Effector CD4-positive, alpha-beta T cell (primary cell): ENCODE data around the gene TSSK1B. TPM values are rescaled to one million over a fixed set of nuclear protein-coding genes. Genes with fewer than 3 reads are reported as not detected.
"Not testable (repeated sequence)": the region's sequence is repeated elsewhere in the genome, so short reads cannot be mapped to it uniquely, and the experiment has no call there.

Experiments used
- DNase-seq: peaks from one replicate; pipeline ENCODE4 v3.0.0-alpha.2; 2020
- total RNA-seq: gene quantifications from one replicate; lab custom pipeline; 2026; lab: John Stamatoyannopoulos, UW

Gene TSSK1B, protein sequence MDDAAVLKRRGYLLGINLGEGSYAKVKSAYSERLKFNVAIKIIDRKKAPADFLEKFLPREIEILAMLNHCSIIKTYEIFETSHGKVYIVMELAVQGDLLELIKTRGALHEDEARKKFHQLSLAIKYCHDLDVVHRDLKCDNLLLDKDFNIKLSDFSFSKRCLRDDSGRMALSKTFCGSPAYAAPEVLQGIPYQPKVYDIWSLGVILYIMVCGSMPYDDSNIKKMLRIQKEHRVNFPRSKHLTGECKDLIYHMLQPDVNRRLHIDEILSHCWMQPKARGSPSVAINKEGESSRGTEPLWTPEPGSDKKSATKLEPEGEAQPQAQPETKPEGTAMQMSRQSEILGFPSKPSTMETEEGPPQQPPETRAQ
- not detected for total RNA-seq

DNA sequence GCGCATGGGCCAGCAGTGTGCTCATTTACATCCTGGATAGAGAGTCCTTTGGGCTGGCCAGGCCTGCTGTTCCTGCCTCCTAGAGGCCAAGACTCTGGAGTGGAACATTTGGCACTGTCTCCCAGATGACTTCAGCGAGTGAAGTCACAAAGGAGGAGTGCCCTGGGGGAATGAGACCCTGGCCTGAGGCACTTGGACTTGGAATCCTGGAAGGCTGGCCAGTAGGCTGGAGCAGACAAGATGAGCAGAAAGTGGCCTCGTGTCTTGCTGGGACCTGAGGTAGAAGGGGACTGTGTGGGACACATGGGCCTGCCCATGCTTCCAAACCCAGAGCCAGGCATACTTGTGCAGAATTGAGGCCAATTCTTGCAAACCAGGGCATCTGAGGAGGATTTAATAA is at the start of gene TSSK1B:
Gene TSSK1B, minus strand, starts transcription at position 101 of the 400 bp plus-strand sequence. CDS start 150 bp downstream, outside the sequence.
- no peak for DNase-seq

- no peak for DNase-seq
These were observed 45.5 kb upstream of the TSSK1B start for GRCh38 chr5:113480243-113480642.

- no peak for DNase-seq
These were observed 43.9 kb upstream of the TSSK1B start for GRCh38 chr5:113478691-113479090.

DNA sequence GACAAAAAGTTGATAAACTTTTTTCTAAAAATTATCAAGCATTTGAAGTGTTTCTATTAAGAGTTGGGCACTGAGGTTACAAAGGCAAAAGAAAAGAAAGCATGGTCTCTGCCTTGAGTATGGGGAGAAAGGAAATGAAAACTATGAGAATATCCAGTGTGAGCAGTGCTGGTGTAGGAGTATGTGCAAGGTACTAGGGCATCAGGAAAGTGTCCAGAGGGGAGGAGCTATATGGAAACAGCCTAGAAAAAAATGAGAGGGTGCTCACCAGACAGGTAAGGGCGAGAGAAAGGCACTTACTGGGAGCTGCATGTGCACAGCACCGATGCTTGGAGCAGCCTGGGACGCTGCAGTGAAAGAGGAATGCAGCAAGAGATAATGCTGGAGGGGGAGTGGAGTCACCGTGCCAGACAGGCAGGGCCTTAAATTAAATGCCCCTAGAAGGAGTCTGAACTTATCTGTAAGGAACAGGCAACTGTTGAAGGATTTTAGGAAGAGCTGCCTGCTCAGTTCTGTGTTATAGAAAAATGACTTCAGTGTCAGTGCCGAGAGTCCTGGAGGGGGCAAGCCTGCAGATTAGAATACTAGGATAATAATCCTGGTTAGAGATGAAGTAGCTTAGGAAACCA is 39.4 kb upstream of the TSSK1B start:
- DNase-seq = no peak

DNA sequence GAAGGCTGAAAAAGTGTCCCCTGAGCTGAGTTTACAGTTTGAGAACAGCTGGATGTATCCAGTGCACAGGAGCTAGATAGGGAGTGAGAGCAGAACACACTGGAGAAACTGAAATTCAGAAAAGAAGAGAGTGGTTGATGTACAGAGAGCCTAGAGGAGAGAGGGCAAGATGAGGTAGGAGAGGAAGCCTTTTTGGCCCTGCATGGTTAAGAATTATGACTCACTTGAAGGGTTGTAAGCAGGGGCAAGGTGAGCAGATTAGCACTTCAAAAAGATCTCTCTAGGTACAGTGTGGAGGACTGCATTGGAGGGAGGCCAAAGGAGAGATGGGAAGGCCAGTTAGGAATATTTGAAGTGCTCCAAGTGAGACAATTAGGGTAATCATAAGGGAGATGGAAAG is 28.2 kb upstream of the TSSK1B start:
- no peak for DNase-seq

DNA sequence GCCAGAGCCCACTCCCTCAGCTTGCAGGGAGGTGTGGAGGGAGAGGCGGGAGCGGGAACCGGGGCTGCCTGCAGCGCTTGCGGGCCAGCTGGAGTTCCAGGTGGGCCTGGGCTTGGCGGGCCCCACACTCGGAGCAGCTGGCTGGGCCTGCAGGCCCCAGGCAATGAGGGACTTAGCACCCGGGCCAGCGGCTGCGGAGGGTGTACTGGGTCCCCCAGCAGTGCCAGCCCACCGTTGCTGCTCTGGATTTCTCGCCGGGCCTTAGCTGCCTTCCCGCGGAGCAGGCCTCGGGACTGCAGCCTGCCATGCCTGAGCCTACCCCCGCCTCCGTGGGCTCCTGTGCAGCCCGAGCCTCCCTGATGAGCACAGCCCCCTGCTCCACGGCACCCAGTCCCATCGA is 22.3 kb upstream of the TSSK1B start:
- DNase-seq = not testable (repeated sequence)

- DNase-seq = no peak
These were observed 18.2 kb upstream of the TSSK1B start for GRCh38 chr5:113452941-113453340.

- DNase-seq = no peak
These were observed 17.0 kb upstream of the TSSK1B start for GRCh38 chr5:113451797-113452196.

DNA sequence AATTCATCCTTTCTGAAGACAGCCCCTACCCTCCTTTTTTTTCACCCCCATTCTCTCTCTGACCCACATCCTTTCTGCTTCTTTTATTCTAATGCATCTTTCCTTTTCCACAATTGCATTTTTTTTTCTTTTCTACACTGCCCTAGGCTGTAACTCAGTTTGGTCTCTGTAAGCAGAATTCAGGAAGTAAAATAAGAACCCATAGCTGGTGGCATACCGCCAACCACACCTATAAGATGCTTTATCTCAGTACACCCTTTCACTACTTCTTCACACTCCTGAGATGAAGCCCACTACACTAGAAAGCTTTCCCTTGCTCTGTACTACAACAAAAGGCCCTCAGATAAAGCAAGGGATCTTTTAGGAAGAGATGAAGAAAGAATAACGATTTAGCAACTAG is 16.1 kb upstream of the TSSK1B start:
- no peak for DNase-seq

DNA sequence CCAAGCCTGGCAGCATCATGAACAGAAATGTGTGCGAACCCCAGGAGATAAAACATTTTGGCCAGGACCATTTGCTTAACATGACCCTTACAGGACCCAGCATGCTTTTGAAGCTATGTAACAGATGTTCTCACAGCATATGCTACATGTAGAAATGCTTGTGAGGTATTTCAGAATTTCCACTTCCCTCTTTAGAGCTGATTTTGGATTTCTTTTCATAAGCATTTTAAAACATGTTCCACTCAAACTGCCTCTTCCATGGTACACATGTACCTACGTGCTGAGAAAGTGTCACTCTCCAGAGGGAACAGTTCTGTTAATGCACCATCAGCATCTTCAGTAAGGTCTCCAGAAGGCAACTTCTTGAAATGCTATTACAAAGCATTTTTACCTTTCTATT is 15.7 kb upstream of the TSSK1B start:
- no peak for DNase-seq

DNA sequence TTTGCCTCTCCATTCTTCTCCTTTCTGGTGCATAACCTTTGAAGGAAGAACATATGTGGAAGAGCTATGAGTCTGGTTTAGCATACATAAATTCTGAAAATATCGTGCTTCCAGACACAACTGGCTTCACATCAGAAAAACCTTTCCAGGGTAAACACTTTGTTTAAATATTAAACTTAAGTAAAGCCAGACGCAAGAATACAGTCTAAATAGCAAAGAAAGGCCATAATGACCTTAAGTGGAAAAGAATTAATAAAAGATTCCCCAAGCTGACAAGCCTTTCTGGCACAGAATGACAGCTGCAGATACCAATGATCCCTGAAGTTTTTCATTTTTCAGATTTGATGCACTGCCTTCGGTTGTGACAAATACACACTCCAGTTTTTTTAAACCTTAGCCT is 13.5 kb upstream of the TSSK1B start:
- no peak for DNase-seq

DNA sequence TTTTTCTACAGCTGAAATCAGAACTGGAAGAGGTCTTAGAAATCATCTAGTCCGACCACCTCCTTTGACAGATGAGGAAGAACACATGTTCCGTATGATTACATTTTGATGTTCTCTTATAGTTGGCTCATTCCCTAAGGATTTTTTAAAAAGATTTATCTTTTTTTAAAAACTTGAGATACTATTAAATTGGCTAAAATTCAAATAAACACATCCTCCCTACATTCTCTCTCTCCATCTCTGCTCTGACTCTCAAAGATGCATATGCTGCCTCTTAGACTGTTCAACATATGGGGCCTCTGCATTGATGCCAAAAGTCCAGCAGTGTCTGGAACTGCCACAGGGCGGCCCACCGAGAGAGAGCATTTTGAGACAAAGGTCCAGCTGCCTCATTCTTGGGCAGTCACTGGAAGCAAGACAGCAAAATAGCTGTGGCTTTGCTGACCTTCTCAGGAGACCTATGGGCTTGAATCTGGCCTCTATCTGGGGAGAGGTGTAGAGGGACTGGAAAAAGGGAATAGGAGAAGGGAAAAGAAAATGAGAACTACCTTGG is 12.8 kb upstream of the TSSK1B start:
- no peak for DNase-seq

GRCh38 chr5:113446358-113446927 is 11.7 kb upstream of the TSSK1B start:
- no peak for DNase-seq

DNA sequence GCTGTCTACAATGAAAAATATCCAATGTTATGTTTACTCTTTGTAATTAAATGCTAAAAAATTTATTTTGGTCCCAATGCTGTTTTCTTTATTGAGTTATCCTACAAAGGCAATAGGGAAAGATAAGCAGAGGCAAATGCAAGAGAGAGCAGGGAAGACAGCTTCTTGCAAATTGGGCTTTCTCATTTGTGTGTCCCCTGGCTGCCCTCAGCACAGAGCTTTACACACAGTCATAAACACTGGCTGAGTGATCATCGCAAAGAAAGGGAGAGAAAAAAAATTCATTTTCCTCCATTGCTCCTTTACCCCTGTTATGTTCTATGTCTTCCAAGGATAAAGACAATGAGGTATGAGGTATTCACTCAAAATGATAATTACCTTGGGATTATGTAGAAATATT is 2.3 kb upstream of the TSSK1B start:
- no peak for DNase-seq

- DNase-seq = no peak
These were observed 786 bp upstream of the TSSK1B start for GRCh38 chr5:113435575-113435974.

- DNase-seq = no peak
These were observed 752 bp downstream of the TSSK1B start for GRCh38 chr5:113433862-113434612.

DNA sequence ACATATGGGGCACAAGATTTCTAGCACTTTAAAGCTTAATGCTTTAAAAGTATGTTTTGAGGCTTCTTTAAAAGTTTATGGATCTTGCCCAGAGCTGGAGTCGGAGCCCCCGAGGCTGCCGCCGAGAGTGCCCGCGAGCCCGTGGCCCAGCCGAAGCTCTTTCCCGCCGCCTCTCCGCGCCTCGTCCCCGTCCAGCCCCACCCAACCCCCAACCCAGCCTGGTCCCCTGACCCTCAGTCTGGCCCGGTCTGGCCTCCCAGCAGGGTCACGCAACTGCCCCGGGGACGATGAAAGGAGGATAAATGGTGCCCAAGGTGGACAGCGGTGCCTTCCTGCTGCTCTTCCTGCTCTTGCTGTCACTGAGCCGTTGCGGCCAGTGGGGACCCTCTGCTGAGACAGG is 1.7 kb downstream of the TSSK1B start:
- DNase-seq = no peak

DNA sequence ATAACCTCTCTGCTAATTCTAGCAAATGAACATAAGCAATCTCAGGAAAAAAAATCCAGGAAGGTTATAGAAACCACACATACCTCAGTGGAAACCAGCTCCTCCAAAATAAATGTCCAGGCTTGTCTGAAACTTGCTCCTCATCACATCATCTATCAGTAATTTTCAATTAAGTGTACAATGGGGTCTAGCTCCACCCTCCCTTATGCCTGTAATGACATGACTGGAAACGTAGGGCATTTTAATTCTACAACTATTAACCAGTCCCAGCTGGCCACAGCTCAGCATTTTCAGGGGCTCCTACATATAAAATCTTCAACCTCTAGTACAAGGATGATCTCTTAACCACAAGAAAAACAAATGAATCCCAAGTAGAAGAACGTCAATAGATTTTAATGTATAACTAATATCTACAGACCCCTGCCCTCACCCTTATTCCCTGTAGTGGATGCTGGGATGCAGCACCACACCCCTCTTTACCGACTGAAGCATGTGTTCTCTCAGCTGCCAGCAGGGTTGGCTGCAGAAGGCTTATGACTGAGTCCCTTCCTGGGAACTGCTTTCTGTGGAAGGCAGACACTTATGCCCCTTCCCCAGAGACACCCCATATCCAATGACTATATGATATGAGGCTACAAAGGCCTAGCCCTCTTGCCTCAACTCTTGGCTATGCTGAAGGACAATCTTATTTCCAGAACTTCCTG is 6.8 kb downstream of the TSSK1B start:
- DNase-seq = no peak

- DNase-seq = no peak
These were observed 8.9 kb downstream of the TSSK1B start for GRCh38 chr5:113425909-113426308.

DNA sequence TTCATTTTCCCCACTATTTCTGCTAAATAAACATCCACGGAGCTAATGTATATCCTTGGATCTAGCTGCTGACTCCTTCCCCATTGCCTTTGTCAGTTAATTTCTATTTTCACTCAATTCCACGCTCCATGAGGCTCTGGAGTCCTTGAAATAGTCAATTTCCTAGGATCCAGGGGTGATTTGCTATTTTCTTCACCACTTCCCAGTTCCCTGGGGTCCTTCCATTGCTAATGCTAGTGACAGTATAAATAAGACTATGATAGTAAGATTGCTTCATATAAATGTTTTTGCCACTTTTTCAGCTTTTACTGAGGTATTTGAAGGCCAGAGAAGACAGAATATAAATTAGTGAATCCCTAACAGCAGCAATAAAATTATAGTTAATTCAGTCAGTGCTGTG is 13.1 kb downstream of the TSSK1B start:
- DNase-seq = no peak

- DNase-seq = no peak
These were observed 29.3 kb downstream of the TSSK1B start for GRCh38 chr5:113405530-113405929.

DNA sequence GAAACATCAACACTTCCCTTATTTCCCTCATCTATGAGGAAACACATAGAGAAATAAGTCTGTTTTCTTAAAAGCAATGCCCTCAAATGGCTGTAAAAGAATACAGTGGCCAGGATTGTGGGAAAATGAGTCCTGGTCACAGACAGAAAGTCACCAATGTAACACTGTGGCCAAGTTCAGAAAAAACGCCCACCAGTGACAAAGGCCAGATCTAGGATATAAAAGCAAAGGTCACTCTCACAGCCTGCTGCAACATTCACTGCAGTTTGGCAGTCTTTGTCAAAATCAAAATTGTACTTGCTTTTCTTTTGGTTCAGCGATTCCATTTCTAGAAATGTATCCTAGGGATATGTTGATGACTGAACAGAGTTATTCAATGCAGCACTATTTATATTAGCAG is 30.5 kb downstream of the TSSK1B start:
- DNase-seq = no peak
